ENCODE measurements around the gene TBX1.
A peak's percentile ranks its signal among the peaks of the same experiment; 100 is the strongest.

DNA sequence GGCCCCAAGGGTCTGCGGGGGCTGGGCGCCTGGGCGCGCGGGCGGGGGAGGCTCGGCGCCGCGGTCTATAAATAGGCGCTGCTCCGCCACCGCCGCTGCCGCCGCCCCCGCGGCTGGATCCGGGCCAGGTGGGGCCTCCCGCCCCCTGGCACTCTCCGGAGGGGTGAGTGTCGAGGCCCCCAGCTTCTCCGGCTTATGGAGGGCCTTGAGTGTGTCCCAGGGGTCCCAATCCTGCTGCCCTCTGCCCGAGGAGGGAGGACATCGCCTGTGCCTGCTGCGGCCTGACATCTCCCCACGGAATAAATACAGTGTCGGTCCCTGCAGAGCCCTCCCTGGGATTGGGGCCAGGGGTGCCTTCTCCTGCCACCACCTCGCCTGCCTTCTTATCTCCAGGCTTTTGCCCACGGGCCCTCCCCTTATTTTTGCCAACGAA lies 41.5 kb upstream of the TBX1 start:
- peak; percentile 30 for TF ChIP-seq EZH2 (IDR thresholded peaks at IDR 0.05; ENCODE audit: low read length)
- TF ChIP-seq, protein P1, sequence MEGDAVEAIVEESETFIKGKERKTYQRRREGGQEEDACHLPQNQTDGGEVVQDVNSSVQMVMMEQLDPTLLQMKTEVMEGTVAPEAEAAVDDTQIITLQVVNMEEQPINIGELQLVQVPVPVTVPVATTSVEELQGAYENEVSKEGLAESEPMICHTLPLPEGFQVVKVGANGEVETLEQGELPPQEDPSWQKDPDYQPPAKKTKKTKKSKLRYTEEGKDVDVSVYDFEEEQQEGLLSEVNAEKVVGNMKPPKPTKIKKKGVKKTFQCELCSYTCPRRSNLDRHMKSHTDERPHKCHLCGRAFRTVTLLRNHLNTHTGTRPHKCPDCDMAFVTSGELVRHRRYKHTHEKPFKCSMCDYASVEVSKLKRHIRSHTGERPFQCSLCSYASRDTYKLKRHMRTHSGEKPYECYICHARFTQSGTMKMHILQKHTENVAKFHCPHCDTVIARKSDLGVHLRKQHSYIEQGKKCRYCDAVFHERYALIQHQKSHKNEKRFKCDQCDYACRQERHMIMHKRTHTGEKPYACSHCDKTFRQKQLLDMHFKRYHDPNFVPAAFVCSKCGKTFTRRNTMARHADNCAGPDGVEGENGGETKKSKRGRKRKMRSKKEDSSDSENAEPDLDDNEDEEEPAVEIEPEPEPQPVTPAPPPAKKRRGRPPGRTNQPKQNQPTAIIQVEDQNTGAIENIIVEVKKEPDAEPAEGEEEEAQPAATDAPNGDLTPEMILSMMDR (optimal IDR thresholded peaks at IDR 0.05 in 1 of 3, IDR thresholded peaks at IDR 0.05 in 1 of 3, conservative IDR thresholded peaks at IDR 0.05 in 1 of 3; ENCODE audit: extremely low read depth in 1 of 3, insufficient read depth in 2 of 3, low read length in 3 of 3): no peak

All from keratinocyte (primary cell).